Measurements from ENCODE around the gene TMEM120B.
"Not testable (repeated sequence)": the region's sequence is repeated elsewhere in the genome, so short reads cannot be mapped to it uniquely, and the experiment has no call there.

DNA sequence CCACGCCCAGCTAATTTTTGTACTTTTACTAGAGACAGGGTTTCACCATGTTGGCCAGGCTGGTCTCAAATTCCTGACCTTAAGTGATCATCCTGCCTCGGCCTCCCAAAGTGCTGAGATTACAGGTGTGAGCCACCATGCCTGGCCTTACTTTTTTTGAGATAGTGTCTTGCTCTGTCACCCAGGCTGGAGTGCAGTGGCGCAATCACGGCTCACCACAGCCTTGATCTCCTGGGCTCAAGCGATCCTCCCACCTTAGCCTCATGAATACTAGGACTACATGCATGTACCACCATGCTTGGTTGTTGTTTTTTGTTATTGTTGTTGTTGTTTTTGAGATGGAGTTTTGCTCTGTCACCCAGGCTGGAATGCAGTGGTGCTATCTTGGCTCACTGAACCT, 33.0 kb downstream of the TMEM120B start:
- TF ChIP-seq, protein P1, sequence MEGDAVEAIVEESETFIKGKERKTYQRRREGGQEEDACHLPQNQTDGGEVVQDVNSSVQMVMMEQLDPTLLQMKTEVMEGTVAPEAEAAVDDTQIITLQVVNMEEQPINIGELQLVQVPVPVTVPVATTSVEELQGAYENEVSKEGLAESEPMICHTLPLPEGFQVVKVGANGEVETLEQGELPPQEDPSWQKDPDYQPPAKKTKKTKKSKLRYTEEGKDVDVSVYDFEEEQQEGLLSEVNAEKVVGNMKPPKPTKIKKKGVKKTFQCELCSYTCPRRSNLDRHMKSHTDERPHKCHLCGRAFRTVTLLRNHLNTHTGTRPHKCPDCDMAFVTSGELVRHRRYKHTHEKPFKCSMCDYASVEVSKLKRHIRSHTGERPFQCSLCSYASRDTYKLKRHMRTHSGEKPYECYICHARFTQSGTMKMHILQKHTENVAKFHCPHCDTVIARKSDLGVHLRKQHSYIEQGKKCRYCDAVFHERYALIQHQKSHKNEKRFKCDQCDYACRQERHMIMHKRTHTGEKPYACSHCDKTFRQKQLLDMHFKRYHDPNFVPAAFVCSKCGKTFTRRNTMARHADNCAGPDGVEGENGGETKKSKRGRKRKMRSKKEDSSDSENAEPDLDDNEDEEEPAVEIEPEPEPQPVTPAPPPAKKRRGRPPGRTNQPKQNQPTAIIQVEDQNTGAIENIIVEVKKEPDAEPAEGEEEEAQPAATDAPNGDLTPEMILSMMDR (IDR thresholded peaks at IDR 0.05), result not testable (repeated sequence)
- TF ChIP-seq POLR2A (IDR thresholded peaks at IDR 0.05), result not testable (repeated sequence)

Data from lower leg skin (tissue), 3 donors.